GM23248 (cell line): ENCODE data around the gene TPRN. TPM values are rescaled to one million over a fixed set of nuclear protein-coding genes. Genes with fewer than 3 reads are reported as not detected.

Experiments used
- DNase-seq: peaks from one replicate; pipeline ENCODE4 v3.0.0-alpha.2; 2015
- H2AFZ ChIP-seq: fragments of 200-600 bp; sonication (generic); 2 replicates; pipeline ENCODE4 v1.6.1; 2016; ENCODE audit warnings: antibody characterized with exemption
- H3F3A ChIP-seq: fragments of 200-600 bp; sonication (generic); 2 replicates; pipeline ENCODE4 v1.6.1; 2016; ENCODE audit warnings: mild to moderate bottlenecking, antibody characterized with exemption, mixed run types; ENCODE audit not compliant: insufficient read depth
- H3K27ac ChIP-seq: fragments of 200-600 bp; sonication (generic); 2 replicates; pipeline ENCODE4 v1.5.1; 2016; ENCODE audit warnings: mild to moderate bottlenecking
- H3K27me3 ChIP-seq: fragments of 200-600 bp; sonication (generic); replicated peaks from 2 replicates; pipeline ENCODE4 v1.6.1; 2016; ENCODE audit warnings: mild to moderate bottlenecking; ENCODE audit not compliant: insufficient read depth
- H3K36me3 ChIP-seq: fragments of 200-600 bp; sonication (generic); 2 replicates; pipeline ENCODE4 v1.6.1; 2016; ENCODE audit warnings: low read depth, mild to moderate bottlenecking
- H3K4me1 ChIP-seq: fragments of 200-600 bp; sonication (generic); 2 replicates; pipeline ENCODE4 v1.6.1; 2016; ENCODE audit warnings: mild to moderate bottlenecking; ENCODE audit not compliant: insufficient read depth
- H3K4me2 ChIP-seq: fragments of 200-600 bp; sonication (generic); one replicate; pipeline ENCODE4 v1.6.1; 2016; ENCODE audit warnings: mild to moderate bottlenecking; ENCODE audit not compliant: unreplicated experiment
- H3K4me3 ChIP-seq: fragments of 200-600 bp; sonication (generic); 2 replicates; pipeline ENCODE4 v1.5.1; 2016; ENCODE audit warnings: mild to moderate bottlenecking
- H3K79me2 ChIP-seq: fragments of 200-600 bp; sonication (generic); 2 replicates; pipeline ENCODE4 v1.6.1; 2016; ENCODE audit warnings: mild to moderate bottlenecking; ENCODE audit not compliant: insufficient read depth
- H3K9ac ChIP-seq: fragments of 200-600 bp; sonication (generic); 2 replicates; pipeline ENCODE4 v1.6.1; 2016; ENCODE audit warnings: mild to moderate bottlenecking
- H3K9me2 ChIP-seq: fragments of 200-600 bp; sonication (generic); 2 replicates; pipeline ENCODE4 v1.6.1; 2016; ENCODE audit warnings: mixed run types, mild to moderate bottlenecking, moderate library complexity; ENCODE audit not compliant: insufficient read depth
- H3K9me3 ChIP-seq: fragments of 200-600 bp; sonication (generic); one replicate; pipeline ENCODE4 v1.6.1; 2017; ENCODE audit warnings: low read depth
- H4K20me1 ChIP-seq: fragments of 200-600 bp; sonication (generic); 2 replicates; pipeline ENCODE4 v1.6.0; 2016; ENCODE audit not compliant: insufficient read depth
- EZH2 ChIP-seq: fragments of 200-600 bp; sonication (generic); IDR thresholded peaks from 2 replicates; pipeline ENCODE4 v1.6.1; 2018; ENCODE audit warnings: antibody characterized with exemption, mild to moderate bottlenecking; ENCODE audit not compliant: insufficient read depth, poor library complexity, severe bottlenecking
- EZH2phosphoT487 ChIP-seq: fragments of 200-600 bp; sonication (generic); IDR thresholded peaks from 2 replicates; pipeline ENCODE4 v1.6.1; 2018; ENCODE audit warnings: antibody characterized with exemption, moderate library complexity, mild to moderate bottlenecking, low read depth; ENCODE audit not compliant: insufficient read depth
- WGBS, 2 experiments: methylation state at CpG; one replicate each; pipeline ENCODE4 v1.1.6; 2015 to 2017; ENCODE audit warnings: low lambda C conversion rate in 2 of 2, low coverage in 1 of 2; ENCODE audit errors: missing lambda C conversion rate in 2 of 2; 5-methylcytosine and 5-hydroxymethylcytosine counted together
- in situ Hi-C: fragments of 300-500 bp; cut with MboI; formaldehyde crosslinking; loops from 2 replicates; pipeline ENCODE4 v1.15.0; 2020
- polyA plus RNA-seq: library from polyadenylated mRNA; unstranded; fragments of >200 nt; fragmentation: Nextera tagmentation; extraction: Ambion mirVana; gene quantifications from 2 replicates; pipeline ENCODE4 v1.2.1, GENCODE V29; 2016
- total RNA-seq: library from RNA; depleted of rRNA; stranded (reverse); fragments of >200 nt; shearing (Covaris generic); gene quantifications from 2 replicates; pipeline ENCODE4 v1.2.3, GENCODE V29; 2014

TPRN gene
- total and polyA plus RNA-seq, 2 experiments from 2014 or later: 1.7 to 7.8 TPM

- no peaks in the 10 kb centered on the region; the same call in 1 of the 2 replicates for H3K36me3 ChIP-seq
- peak overlapping the region; percentile 69 for H2AFZ ChIP-seq
- peak overlapping the region; percentile 83 for H3K4me3 ChIP-seq
- DNase-seq: no peak
- peaks cover 68% of the 10 kb centered on the region for H3K79me2 ChIP-seq
- H3K9me2 ChIP-seq: no peaks in the 10 kb centered on the region
- no peaks in the 10 kb centered on the region for H4K20me1 ChIP-seq
- 1 to 2% methylated on average over 25 to 31 of the region's 31 CpGs for WGBS, 2 experiments
- TF ChIP-seq EZH2phosphoT487 (no peak), EZH2 (no peak)
- H3K9me3 ChIP-seq: no peaks in the 10 kb centered on the region
- peak overlapping the region; percentile 93 for H3K9ac ChIP-seq
- peak overlapping the region; percentile 93 for H3K27ac ChIP-seq
- peak overlapping the region; percentile 82 for H3K4me2 ChIP-seq
- in situ Hi-C loops: no loop called here
- H3K27me3 ChIP-seq: no peaks in the 10 kb centered on the region
- H3K4me1 ChIP-seq: peaks cover 16% of the 10 kb centered on the region
- H3F3A ChIP-seq: peaks cover 10% of the 10 kb centered on the region
Measured at GRCh38 chr9:137188086-137188489, 12.5 kb downstream of the TPRN start.

GRCh38 chr9:137187386-137187785 lies 13.2 kb downstream of the TPRN start:
- Histone ChIP-seq H3K27ac (no peak overlapping the region), H3K9me3 (no peaks in the 10 kb centered on the region), H3K9ac (peak overlapping the region; percentile 93), H3K4me2 (peak overlapping the region; percentile 82), H3K4me1 (peaks cover 16% of the 10 kb centered on the region), H3K27me3 (no peaks in the 10 kb centered on the region), H3K36me3 (no peaks in the 10 kb centered on the region; the same call in 1 of the 2 replicates), H3F3A (peaks cover 10% of the 10 kb centered on the region), H3K4me3 (peak overlapping the region; percentile 83), H4K20me1 (no peaks in the 10 kb centered on the region), H2AFZ (no peak overlapping the region), H3K79me2 (peaks cover 62% of the 10 kb centered on the region), H3K9me2 (no peaks in the 10 kb centered on the region)
- DNase-seq: no peak
- in situ Hi-C loops: no loop called here
- TF ChIP-seq EZH2 (no peak), EZH2phosphoT487 (no peak)
- 68 to 76% methylated on average over 15 of the region's 15 CpGs for WGBS, 2 experiments

- H3K4me2 ChIP-seq: peak overlapping the region; percentile 20
- 69 to 79% methylated on average over 6 of the region's 6 CpGs for WGBS, 2 experiments
Measured at GRCh38 chr9:137186385-137186784, 14.2 kb downstream of the TPRN start.

GRCh38 chr9:137185921-137186320 lies 14.6 kb downstream of the TPRN start:
- Histone ChIP-seq H3K79me2 (peaks cover 47% of the 10 kb centered on the region), H3K27ac (no peak overlapping the region), H2AFZ (no peak overlapping the region), H3K9ac (no peak overlapping the region), H3F3A (peaks cover 10% of the 10 kb centered on the region), H3K4me2 (no peak overlapping the region), H4K20me1 (no peaks in the 10 kb centered on the region), H3K4me1 (peaks cover 16% of the 10 kb centered on the region), H3K27me3 (no peaks in the 10 kb centered on the region), H3K4me3 (no peak overlapping the region), H3K36me3 (no peaks in the 10 kb centered on the region; the same call in 1 of the 2 replicates), H3K9me2 (no peaks in the 10 kb centered on the region), H3K9me3 (no peaks in the 10 kb centered on the region)
- in situ Hi-C loops: no loop called here
- DNase-seq: no peak
- WGBS, 2 experiments: 89 to 91% methylated on average over 19 of the region's 19 CpGs
- no peak for TF ChIP-seq EZH2
- TF ChIP-seq EZH2phosphoT487: no peak

More at GRCh38 chr9:137186385-137186784, 14.2 kb downstream of the TPRN start:
- H3K36me3 ChIP-seq: no peaks in the 10 kb centered on the region; the same call in 1 of the 2 replicates
- no peak for TF ChIP-seq EZH2phosphoT487
- no peak for TF ChIP-seq EZH2
- no peak for DNase-seq
- no peak overlapping the region for H2AFZ ChIP-seq
- H3K27ac ChIP-seq: no peak overlapping the region
- peaks cover 10% of the 10 kb centered on the region for H3F3A ChIP-seq
- H3K4me1 ChIP-seq: peaks cover 16% of the 10 kb centered on the region
- peaks cover 52% of the 10 kb centered on the region for H3K79me2 ChIP-seq
- H3K27me3 ChIP-seq: no peaks in the 10 kb centered on the region
- H3K9me3 ChIP-seq: no peaks in the 10 kb centered on the region
- H3K9me2 ChIP-seq: no peaks in the 10 kb centered on the region
- in situ Hi-C loops: no loop called here
- no peaks in the 10 kb centered on the region for H4K20me1 ChIP-seq
- 0 out of 2 replicates have a peak overlapping the region, but pooled peaks have one; percentile 83 for H3K4me3 ChIP-seq
- no peak overlapping the region for H3K9ac ChIP-seq
